NCI-H510A (cell line): ENCODE data around the gene NDUFB7.
"Not testable (repeated sequence)": the region's sequence is repeated elsewhere in the genome, so short reads cannot be mapped to it uniquely, and the experiment has no call there.

Experiments
- DNase-seq: peaks from one replicate; lab custom pipeline; 2025; lab: John Stamatoyannopoulos, UW

The NDUFB7 gene

GRCh38 chr19:14553042-14553938 lies 18.6 kb downstream of the NDUFB7 start:
- DNase-seq: no peak

DNA sequence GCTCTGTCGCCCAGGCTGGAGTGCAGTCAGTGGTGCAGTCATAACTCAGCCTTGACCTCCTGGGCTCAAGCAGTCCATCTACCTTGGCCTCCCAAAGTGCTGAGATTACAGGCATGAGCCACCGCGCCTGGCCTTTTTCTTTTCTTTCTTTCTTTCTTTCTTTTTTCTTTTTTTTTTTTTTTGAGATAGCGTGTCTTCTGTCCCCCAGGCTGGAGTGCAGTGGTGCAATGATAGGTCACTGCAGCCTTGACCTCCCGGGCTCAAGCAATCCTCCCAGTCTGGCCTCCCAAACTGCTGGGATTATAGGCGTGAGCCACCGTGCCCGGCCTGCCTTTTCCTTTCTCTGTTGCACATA lies 19.9 kb downstream of the NDUFB7 start:
- not testable (repeated sequence) for DNase-seq

GRCh38 chr19:14551134-14552005 lies 20.5 kb downstream of the NDUFB7 start:
- not testable (repeated sequence) for DNase-seq

DNA sequence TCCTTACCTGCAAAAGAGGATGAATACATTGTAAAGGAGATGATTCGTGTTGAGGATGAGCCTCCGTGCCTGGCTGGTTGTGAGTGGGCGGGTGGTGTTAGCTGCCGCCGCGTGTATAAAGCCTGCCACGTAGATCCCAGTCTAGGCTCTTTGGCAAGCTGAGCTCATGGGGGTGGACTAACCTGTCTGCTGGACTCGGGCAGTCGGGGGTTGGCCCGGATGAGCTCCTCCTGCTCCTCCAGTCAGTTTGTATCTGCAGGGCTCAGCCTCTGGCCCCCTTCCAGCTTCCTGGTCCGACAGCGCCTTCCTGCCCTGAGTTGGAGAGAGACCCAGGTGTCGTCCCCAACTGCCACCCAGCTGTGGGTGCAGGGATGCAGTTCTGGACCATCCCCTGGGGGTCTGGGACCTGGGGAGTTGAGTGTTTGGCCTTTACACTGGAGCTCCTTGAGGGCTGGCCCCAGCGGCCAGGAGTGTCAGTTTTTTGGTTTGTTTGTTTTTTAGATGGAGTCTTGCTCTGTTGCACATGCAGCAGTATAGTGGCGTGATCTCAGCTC lies 21.6 kb downstream of the NDUFB7 start:
- DNase-seq: peak; percentile 33

DNA sequence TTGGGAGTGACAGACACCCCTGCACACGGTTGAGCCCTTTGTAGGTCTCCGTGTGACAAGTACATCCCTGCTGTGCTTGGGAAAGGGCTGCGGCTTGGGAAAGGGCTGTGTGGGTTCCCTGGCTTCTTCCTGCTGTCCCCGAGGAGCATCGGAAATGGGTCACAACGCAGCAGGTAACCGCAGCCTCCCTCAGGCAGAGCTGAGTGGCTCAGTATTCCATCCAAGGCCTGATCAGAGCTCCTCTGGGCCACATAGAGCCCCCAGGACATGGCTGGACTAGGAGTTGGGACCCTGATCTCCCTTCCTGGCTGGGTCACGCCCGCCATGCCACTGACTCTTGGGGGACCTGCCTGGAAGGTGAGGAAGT lies 26.2 kb downstream of the NDUFB7 start:
- DNase-seq: no peak

- DNase-seq: peak; percentile 77
Observed at GRCh38 chr19:14544977-14545715, 26.7 kb downstream of the NDUFB7 start.

DNA sequence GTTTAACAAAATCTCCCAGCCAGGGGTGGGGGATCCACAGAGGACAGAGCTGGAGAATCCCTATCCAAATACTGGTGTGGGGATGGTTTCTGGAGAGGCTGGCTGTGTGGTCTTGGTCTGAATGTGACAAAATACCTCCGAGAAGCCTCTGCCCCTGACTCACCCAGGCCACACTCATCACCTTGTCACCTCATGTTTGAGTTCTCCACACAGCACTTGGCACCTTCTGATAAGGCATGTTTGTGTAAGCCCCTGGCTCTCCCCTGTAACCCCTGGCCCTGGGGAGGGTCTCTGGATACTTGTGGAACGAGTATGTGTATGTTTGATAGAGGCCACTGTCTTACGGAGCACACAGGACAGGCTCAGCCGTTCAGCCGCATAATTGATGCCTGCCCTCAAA lies 27.8 kb downstream of the NDUFB7 start:
- DNase-seq: no peak

- no peak for DNase-seq
Observed at GRCh38 chr19:14542711-14543328, 29.0 kb downstream of the NDUFB7 start.

- DNase-seq: not testable (repeated sequence)
Observed at GRCh38 chr19:14541979-14542378, 29.9 kb downstream of the NDUFB7 start.

DNA sequence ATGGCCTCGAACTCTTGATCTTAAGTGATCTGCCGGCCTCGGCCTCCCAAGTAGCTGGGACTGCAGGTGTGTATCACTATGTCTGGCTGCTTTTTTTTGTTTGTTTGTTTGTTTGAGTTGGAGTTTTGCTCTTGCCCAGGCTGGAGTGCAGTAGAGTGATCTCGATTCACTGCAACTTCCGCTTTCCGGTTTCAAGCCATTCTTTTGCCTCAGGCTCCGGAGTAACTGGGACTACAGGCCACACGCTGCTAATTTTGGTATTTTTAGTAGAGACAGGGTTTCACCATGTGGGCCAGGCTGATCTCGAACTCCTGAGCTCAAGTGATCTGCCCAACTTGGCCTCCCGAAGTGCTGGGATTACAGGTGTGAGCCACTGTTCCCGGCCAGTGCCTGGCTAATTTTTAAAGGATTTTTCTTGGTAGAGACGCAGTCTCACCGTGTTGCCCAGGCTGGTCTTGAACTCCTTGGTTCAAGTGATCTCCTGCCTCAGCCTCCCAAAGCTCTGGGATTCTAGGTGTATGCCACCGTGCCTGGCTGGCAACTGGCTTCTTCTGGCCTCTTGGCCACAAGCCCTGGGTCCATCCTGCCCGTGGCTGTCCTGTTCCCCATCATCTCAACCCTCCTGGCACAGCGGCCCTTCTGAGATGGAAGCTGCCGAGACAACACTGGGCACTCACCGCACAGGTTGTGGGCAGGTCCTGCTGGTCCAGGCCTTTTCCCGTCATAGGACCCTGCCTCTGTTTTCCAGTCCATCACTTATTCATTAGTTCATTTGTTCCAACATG lies 30.9 kb downstream of the NDUFB7 start:
- no peak for DNase-seq

GRCh38 chr19:14536926-14537692 lies 34.8 kb downstream of the NDUFB7 start:
- DNase-seq: no peak

DNA sequence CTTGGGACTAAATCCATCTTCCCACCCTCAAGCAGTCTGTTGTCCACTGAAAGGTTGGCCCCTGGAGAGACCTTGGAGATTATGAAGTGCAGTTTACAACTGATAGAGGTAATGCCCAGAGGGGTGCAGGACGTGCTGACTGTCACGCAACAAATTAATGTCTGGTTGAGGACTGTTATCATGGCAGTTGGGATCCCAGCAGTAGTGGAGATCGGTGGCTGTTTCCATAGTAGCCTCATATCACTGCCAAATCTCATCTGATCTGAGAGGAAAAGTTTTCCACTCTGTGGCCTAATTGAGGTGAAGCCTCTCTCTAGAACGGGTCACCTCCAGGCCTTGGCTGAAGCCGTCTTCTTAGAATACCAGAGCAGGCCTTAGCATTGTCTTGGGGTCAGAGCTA lies 38.4 kb downstream of the NDUFB7 start:
- DNase-seq: no peak

GRCh38 chr19:14530506-14530905 lies 41.4 kb downstream of the NDUFB7 start:
- no peak for DNase-seq

DNA sequence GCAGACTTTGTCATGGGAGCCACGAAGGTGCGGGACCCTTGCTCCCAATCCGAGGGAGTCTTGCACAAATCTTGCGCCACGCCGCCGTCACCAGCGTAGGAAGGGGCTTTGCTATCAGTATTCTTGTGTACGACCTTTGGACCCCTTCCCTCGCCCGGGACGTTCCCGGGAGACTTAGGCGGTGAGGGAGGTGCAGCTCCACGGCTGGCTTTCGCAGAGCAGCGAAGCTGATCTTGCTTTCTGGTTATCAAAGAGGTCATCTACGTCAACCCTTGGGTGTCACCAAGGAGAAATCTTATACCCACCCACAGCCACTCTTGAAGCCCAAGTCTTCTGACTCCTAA lies 41.9 kb downstream of the NDUFB7 start:
- no peak for DNase-seq

DNA sequence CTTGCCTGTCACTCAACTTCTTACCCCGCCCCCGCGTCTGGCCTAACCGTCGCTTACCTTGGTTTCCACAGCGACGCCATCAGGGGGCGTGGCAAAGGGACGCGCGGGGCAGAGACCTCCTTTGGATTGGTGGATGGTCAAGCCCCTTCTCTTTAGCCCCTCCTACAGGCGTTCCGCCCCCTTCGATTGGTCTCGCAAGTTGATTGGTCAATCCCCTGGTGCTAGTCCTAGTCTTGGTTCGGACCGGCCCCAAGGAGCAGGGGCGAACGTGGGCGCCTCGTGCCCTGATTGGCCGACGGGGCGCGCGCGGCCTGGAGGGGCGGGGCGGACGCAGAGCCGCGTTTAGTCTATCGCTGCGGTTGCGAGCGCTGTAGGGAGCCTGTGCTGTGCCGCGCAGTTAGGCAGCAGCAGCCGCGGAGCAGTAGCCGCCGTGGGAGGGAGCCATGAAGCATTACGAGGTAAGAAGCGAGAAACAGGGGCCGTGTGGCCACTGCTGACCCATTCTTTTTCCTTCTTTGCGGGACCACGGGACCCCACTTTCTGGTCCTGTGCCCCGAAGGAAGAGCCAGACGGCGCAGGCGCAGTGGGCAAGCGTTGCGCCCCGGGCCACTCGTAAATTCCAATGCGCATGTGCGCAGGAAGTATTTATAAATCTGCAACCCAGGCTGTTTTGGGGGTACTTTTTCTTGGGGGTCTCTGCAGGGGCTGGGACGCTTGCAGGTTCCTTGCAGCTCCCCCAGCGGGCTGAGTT lies 42.4 kb downstream of the NDUFB7 start, which contains the start of gene TECR:
Gene TECR, plus strand, starts transcription at position 341 of the 751 bp plus-strand sequence. Its CDS starts 103 bp downstream, at position 444.
- DNase-seq: peak; percentile 97

DNA sequence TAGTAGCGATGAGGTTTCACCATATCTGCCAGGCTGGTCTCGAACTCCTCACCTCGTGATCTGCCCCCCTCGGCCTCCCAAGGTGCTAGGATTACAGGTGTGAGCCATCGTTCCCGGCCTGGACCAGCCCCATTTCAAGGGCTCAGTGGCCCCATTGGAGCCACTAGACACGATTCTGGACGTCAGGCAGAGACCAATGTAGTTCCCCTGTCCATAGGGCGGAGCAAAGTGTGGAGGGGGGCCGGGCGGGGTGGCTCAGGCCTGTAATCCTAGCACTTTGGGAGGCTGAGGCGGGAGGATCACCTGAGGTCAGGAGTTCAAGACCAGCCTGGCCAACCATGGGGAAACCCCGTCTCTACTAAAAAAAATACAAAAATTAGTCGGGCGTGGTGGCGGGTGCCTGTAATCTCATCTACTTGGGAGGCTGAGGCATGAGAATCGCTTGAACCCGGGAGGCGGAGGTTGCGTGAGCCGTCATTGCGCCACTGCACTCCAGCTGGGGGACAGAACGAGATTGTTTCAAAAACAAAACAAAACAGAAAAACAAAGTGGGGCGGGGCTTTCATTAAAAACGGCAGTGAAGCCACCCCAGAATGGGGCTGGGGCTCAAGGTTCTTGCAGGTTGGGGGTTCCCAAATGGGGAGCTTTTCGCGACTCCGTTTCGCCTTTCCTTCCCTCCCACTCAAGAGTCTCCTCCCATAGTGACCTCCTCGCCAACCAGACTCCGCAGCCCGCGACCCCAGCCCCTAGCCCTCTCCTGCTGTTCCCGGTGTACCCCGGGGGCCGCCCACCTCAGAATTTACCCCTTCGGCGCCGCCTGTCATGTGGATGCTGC lies 43.2 kb downstream of the NDUFB7 start:
- no peak for DNase-seq

GRCh38 chr19:14526423-14526822 lies 45.4 kb downstream of the NDUFB7 start:
- DNase-seq: no peak

- no peak for DNase-seq
Observed at GRCh38 chr19:14525729-14526128, 46.1 kb downstream of the NDUFB7 start.
